HG02588 (cell line): ENCODE results near the gene NUP42.
"Not testable (repeated sequence)": the region's sequence is repeated elsewhere in the genome, so short reads cannot be mapped to it uniquely, and the experiment has no call there.

Source experiments
- ATAC-seq: cut with Tn5 transposase; IDR thresholded peaks from one replicate; pipeline ENCODE4 v1.9.1; 2021; ENCODE audit warnings: mild to moderate bottlenecking, moderate library complexity; ENCODE audit not compliant: unreplicated experiment

The NUP42 gene, protein sequence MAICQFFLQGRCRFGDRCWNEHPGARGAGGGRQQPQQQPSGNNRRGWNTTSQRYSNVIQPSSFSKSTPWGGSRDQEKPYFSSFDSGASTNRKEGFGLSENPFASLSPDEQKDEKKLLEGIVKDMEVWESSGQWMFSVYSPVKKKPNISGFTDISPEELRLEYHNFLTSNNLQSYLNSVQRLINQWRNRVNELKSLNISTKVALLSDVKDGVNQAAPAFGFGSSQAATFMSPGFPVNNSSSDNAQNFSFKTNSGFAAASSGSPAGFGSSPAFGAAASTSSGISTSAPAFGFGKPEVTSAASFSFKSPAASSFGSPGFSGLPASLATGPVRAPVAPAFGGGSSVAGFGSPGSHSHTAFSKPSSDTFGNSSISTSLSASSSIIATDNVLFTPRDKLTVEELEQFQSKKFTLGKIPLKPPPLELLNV

DNA sequence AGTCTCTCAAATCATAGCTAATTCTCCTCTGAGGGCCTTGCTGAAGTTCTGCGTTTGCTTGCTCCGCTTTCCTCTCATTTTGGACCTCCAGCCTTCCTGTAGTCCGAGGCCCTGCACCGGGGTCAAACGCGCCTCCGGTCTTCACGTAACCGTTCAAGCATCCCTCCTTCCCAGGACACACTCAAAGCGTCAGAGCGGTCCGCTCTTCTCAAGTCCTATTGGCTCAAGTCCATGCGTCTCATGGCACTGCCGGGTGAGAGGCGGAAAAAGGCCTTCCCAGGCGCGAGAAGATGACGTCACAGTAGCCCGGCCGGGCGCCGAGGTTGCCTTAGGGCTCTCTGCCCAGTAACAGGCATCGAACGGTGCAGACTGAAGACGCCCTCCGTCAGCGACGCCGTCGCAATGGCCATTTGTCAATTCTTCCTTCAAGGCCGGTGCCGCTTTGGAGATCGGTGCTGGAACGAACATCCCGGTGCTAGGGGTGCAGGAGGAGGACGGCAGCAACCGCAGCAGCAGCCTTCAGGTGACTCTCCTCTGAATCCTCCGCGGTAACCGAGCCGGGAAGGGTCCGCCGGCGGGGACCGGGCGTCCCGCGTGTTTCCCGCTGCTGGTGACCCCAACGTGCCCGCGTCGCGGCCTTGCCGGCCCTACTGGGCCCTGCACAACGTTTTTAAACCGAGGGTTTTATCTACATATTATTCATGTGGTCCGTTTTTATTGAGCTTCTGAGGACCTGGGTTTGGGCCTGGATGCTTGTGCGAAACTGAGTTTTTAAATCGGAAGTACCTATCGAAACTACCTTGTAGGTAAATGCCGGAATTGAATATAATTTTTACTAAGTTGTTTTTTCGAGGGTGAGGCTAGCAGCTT, at the start of gene NUP42:
TSS of gene NUP42 (plus strand) at position 365 of the 870 bp plus-strand sequence. CDS start at position 403, 38 bp downstream.
- peak; percentile 95 for ATAC-seq

DNA sequence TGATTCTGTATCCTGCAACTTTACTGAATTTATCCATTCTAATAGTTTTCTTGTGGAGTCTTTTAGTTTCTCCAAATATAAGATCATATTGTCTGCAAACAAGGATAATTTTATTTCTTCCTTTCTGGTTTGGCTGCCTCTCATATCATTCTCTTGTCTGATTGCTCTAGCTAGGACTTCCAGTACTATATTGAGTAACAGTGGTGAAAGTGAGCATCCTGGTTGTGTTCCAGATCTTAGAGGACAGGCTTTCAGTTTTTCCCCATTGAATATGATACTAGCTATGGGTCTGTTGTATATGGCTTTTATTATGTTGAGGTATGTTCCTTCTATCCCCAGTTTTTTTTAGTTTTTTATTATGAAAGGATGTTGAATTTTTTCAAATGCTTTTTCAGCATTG, 48.1 kb upstream of the NUP42 start:
- no peak for ATAC-seq

DNA sequence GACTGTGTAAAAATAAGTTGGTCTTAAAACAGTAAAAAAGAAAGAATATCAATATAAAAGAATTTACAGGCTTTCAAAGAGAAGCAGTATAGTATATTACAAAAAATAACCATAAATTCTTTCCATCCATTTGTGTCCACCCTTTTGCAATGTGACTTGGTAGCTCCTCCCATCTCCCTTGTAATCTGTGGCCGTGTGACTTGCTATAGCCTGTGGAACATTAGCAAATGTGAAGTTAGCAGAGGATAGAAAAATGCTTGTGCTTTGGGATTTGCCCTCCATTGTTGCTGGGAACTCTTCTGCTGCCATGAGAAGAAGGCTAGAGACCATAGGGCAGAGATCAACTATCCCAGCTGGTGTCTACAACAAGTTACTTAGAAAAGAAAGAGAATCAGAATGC, 46.1 kb upstream of the NUP42 start:
- no peak for ATAC-seq

DNA sequence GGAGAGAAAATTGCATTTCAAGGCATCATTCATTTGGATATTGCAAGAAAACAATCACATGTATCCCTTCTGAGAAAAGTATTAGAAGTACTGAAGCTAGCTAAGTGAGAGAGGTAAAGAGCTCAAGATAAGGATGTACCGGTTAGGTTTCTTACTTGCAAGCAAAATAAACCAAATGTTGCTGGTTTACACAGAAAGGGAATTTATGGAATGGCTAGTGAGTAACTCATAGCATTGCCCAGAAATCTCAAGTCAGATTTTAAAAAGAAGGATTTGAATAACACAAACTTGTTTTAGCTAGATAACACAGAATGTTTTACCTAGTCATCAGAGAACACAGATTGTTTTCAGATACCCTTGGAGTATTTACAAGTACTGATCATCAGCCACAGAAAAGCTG, 45.6 kb upstream of the NUP42 start:
- ATAC-seq: no peak

DNA sequence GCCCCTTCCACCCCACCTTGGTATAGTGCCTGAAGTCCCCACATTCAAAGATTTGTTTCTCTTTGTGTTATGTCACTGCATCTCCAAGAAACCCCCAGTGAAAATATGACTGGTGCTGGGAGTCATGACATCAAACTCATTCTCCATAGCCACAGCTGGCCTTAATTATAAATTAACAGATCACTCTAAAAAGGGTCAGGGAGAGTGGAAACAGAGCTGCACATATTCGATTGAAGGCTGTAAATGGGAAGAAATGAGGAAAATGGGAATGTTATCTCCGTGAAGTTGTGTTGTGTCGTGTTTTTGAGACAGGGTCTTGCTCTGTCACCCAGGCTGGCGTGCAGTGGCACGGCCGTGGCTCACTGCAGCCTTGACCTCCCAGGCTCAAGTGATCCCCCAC, 24.2 kb upstream of the NUP42 start:
- ATAC-seq: no peak

DNA sequence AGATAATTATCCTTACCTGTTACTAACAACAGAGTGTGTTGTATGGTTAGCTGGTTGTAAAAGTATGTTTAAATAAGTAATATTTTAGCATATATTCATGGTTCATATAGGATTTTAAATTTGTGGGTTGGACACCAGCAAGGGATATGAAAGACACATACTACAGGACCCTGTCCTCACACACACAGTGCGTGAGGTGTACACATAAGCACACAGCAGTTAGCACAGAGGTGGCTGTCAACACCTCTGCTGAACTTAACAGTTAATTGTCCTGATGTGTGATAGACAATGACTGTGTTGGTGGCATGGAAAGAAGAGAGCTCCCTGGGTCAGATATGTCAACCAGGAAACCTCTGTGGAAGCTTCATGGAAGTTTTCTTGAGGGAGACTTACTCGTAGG, 23.3 kb upstream of the NUP42 start:
- no peak for ATAC-seq

DNA sequence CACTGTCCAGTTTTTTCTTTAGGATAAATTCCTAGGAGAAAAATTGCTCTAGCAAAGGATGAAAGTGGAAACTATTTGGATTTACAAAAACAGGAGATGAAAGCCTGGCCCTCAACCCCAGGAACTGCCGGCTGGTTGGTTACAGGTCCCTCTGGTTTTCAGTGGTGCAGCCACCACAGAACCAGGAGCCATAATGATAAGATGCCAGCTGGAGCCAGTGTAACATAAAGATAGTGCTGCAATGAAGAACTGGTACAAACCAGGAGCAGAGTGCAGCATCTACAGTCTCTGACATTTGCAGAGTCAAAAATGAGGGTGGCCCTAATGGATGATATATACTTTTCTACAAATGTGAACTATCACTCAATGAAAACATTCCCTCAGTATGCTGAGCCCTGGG, 20.4 kb upstream of the NUP42 start:
- ATAC-seq: no peak

DNA sequence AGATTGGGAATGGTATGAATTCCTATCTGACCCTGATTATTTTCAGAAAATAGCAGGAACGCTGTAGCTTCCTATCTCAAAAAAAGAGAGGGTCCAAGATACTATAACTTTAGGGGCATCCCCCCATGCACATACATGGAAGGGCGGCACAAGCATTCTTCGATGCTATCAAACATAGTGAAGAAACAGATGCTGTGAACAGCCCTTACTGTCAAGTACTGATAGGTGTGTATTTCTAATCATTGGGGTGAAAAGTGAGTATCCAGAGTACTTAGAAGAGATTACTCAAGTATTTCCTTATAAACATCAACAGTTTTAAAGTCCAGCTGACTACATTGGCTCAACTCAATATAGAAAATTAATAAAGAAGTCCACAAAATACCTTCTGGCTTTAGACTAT, 17.0 kb upstream of the NUP42 start:
- ATAC-seq: no peak

DNA sequence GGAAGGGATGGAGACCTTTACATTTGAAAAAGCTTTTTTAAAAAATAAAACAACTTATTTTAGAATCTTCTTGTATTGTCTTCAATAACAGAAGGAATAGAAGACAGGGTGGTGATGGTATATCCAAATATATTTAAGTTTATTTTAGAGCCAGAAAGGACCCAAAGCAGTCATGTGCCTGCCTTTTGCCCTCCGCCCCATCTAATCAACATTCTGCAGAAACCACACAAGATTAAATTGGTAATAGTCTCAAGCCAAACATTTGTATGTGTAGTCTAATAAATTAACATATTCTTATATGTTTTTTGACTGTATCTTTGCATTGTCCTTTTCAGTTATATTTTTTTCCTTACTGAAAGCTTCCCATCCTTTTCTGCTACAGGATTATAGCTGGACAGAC, 16.5 kb upstream of the NUP42 start:
- ATAC-seq: no peak

DNA sequence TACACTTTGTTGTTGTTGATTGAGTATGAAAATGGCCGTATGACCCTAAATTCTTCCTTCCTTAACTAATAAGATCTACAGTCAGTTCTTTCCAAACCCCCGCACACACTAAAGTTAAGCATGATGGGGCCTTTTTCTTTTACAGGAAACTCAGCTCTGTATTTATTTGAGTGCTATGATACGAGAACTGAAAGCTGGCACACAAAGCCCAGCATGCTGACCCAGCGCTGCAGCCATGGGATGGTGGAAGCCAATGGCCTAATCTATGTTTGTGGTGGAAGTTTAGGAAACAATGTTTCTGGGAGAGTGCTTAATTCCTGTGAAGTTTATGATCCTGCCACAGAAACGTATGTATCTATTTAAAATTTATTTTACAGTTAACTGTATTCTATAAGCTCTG, 14.2 kb upstream of the NUP42 start:
- no peak for ATAC-seq

DNA sequence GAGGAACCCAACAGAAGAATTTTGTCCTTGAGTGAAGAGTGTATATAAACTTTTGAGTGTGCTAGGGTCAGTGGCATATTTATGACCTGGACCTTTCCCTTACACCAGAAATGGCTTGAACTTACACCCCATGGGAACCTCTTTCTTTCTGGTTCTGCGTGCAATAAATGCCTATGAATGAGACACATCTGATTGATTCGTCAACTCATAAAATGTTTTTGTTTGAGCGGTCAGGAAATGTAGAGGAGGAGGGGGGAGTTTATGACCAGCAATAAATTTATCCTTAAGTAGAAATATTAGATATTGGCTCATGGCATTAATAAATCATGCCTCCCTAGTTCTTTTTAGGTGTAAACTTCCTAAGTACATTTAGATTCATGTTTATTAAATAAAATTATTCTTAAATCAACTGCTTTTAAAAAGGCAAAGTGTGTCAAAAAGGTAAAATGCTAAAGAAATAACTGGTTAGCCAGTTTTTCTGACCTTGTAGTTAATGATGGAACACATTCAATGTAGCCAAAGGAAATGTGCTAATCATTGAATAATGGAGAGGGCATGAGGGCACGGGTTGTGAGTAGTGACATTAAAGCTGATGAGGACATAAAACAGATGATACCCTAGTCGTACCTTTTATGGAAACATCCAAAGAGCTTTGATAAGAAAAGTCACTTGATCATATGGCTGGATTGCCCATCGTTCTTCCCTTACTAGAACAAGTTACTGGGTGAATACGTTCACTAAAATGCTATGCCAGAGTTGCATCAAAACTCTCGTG, 13.6 kb upstream of the NUP42 start:
- ATAC-seq: no peak

DNA sequence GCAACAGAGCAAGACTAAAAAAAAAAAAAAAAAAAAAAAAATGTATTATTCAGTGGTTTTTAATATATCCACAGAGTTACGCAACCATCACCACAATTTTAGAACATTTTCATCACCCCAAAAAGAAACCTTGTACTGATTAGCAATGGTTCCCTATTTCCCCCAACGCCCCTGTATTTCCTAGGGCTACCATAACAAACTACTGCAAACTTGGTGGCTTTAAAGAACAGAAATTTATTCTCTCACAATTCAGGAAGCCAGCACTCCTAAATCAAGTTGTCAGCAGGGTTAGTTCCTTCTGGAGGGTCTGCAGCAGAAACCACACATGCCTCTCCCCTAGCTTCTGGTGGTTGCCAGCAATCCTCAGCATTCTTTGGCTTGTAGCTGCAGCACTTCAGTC, 5.9 kb upstream of the NUP42 start:
- no peak for ATAC-seq

DNA sequence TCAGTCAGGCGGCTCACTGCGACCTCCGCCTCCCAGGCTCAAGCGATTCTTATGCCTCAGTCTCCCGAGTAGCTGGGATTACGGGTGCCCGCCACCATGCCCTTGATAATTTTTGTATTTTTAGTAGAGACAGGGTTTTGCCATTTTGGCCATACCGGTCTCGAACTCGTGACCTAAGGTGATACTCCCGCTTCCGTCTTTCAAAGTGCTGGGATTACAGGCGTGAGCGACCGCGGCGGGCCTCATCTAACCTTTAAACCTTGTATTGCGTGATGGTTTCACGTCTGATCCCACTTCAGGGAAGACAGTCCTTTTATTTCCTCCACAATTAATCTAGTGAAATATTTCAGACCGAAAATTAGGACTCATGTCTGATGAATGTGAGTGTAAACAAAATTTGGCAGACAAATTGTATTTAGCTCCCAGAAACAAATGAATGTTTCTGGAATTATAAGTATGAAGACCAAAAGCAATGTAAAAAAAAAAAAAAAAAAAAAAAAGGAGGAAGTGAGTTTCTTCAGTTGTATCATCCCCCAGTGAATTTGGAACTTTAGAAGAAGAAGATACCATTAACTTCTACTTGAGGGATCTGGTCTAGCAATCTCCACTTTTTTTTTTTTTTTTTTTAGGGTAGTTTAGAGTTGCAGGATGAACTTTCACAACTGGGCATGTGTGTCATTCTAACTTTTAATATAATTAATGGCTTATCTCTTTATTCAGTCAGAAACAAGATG, 1.6 kb downstream of the NUP42 start:
- ATAC-seq: no peak

DNA sequence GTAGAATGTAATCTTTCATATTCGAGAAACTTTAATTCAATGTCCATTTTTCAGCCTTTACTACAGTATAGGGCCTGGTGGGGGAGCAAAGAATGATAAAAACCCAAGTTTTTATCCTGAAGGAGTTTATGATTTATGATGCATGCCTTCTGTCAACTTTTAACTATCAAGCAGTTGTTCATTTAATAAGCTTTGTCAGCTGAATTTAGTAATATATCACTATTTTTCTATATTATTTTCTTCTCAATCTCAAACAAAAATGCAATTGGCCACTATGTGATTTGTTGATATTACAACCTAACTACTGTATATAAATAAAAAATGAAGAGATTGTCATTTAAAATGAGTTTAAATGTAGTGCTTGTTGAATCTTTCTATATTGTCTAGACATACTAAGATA, 2.4 kb downstream of the NUP42 start:
- no peak for ATAC-seq

DNA sequence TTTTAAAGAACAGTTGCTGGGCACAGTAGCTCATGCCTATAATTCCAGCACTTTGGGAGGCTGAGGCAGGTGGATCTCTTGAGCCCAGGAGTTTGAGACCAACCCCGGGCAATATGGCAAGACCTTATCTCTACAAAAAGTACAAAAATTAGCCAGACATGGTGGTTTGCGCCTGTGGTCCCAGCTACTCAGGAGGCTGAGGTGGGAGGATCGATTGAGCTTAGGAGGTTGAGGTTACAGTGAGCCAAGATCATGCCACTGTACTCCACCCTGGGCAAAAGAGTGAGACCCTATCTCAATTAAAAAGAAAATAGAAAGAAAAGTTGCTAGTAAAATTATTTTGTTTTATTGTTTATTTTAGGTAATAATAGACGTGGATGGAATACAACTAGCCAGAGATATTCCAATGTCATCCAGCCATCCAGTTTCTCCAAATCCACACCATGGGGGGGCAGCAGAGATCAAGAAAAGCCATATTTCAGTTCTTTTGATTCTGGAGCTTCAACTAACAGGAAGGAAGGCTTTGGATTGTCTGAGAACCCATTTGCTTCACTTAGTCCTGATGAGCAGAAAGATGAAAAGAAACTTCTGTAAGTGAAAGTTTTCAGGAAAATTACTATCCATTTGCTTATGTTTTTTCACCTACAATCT, 3.0 kb downstream of the NUP42 start:
- ATAC-seq: no peak

DNA sequence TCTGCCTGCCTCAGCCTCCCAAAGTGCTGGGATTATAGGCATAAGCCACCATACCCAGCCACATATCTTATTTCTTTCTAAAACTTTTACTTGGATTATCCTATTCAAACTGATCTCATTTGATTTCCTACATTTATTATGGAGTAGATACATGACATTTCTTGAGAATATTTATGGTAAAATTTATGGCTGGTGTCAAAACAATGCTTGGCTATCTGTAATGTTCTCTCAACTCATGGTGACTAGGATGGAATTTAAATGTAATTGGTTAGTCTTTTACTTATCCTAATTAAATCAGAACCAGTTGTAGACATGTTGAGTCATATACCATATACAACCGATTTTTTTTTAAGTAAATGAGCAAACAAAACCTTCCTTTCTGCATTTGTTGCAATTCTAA, 4.1 kb downstream of the NUP42 start:
- no peak for ATAC-seq

DNA sequence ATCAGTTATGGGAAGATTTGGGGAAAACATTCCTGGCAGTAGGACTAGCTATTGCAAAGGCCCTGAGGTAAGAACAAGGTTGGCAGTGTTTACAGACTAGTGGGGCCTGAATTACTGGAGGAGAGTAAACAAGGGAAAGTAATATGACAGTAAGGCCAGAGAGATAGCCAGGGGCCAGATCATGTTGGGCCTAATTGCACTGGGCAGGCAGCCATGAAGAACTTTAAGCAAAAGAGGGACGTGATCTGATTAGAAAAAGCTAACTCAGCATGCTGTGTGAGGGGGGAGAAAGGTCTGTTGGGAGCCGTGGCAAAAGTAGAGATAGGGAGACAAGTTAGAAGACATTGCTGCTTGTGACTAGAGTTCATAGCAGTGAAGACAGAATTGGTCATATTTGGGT, 9.2 kb downstream of the NUP42 start:
- no peak for ATAC-seq

DNA sequence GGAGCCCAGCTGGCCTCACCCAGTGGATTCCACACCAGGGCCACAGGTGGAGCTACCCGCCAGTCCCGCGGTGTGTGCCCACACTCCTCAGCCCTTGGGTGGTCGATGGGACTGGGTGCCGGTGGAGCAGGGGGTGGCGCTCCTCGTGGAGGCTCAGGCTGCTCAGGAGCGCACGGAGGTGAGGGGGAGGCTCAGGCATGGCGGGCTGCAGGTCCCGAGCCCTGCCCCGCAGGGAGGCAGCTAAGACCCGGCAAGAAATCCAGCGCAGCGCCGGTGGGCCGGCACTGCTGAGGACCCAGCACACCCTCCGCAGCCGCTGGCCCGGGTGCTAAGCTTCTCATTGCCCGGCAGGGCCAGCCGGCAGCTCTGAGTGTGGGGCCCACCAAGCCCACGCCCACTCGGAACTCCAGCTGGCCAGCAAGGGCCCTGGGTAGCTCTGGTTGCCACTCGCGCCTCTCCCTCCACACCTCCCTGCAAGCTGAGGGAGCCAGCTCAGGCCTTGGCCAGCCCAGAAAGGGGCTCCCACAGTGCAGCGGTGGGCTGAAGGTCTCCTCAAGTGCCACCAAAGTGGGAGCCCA, 11.9 kb downstream of the NUP42 start:
- not testable (repeated sequence) for ATAC-seq

DNA sequence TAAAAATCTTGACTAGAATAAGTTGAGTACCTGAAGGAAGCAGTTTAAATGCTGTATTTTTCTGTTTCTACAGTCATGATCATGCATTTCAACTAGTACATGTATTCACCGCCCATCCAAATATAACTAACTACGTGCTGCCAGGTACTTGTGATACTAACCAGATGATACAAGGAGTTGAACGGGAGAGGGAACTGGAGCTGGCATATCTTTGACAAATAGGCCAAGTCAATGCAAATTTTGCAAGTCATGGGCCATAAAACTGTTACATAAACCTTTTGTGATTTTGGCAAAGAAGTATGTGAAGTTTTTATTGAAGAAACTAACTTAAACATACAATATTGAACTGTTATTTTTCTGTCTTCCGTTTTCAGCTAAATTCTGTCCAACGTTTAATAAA, 14.5 kb downstream of the NUP42 start:
- ATAC-seq: no peak

DNA sequence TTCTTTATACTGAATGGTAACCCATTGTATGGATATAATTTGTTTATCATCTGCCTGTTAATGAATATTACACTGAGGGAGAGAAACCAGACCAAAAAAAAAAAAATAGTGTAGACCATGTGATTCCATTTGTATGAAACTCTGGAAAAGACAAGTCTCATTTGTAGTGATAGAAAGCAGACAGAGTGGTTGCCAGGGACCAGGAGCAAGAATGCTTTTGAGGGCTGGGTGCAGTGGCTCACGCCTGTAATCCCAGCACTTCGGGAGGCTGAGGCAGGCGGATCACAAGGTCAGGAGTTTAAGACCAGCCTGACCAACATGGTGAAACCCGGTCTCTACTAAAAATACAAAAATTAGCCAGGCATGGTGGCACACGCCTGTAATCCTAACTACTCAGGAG, 15.9 kb downstream of the NUP42 start:
- not testable (repeated sequence) for ATAC-seq
